ENCODE results near the gene SLC39A8.

- TF ChIP-seq IRF2 (CRISPR knock-in tag; IDR thresholded peaks at IDR 0.05; ENCODE audit: borderline replicate concordance, low read depth) (no peak), CTCF (IDR thresholded peaks at IDR 0.05) (no peak), JUN (CRISPR knock-in tag; IDR thresholded peaks at IDR 0.05) (no peak), PREB (CRISPR knock-in tag; IDR thresholded peaks at IDR 0.05; ENCODE audit: borderline replicate concordance) (no peak), ZNF512 (CRISPR knock-in tag; IDR thresholded peaks at IDR 0.05; ENCODE audit: borderline replicate concordance) (no peak), USF2 (CRISPR knock-in tag; IDR thresholded peaks at IDR 0.05) (no peak), E2F1 (CRISPR knock-in tag; IDR thresholded peaks at IDR 0.05) (no peak), ATF1 (CRISPR knock-in tag; IDR thresholded peaks at IDR 0.05) (no peak)
These were observed 6.9 kb downstream of the SLC39A8 start for GRCh38 chr4:102338405-102338804.
